OCI-LY1 (cell line): Measurements from ENCODE around the gene PPP2R5B.

Source experiments
- H2AFZ ChIP-seq: fragments of 200-600 bp; sonication (generic), shearing (Covaris generic); 2 replicates; pipeline ENCODE4 v1.6.0; 2014; ENCODE audit warnings: antibody characterized with exemption, mild to moderate bottlenecking, low read length
- H3F3A ChIP-seq: fragments of 200-600 bp; sonication (generic), shearing (Covaris generic); 2 replicates; pipeline ENCODE4 v1.6.0; 2014; ENCODE audit warnings: mild to moderate bottlenecking, antibody characterized with exemption, low read length, moderate library complexity; ENCODE audit not compliant: insufficient read depth
- H3K27ac ChIP-seq: fragments of 200-600 bp; sonication (generic); 2 replicates; pipeline ENCODE4 v1.5.1; 2014; ENCODE audit warnings: low read length, mixed run types, mild to moderate bottlenecking, low read depth; ENCODE audit not compliant: poor library complexity, severe bottlenecking
- H3K27me3 ChIP-seq: fragments of 200-600 bp; sonication (generic); 2 replicates; pipeline ENCODE4 v1.6.0; 2014; ENCODE audit warnings: antibody characterized with exemption, mild to moderate bottlenecking, low read length, moderate library complexity; ENCODE audit not compliant: insufficient read depth
- H3K36me3 ChIP-seq: fragments of 200-600 bp; sonication (generic); 2 replicates; pipeline ENCODE4 v1.6.1; 2014; ENCODE audit warnings: mild to moderate bottlenecking, antibody characterized with exemption, low read length, moderate library complexity, mixed read lengths; ENCODE audit not compliant: insufficient read depth
- H3K4me1 ChIP-seq: fragments of 200-600 bp; sonication (generic); 2 replicates; pipeline ENCODE4 v1.5.1; 2014; ENCODE audit warnings: mild to moderate bottlenecking, low read length, moderate library complexity; ENCODE audit not compliant: insufficient read depth, severe bottlenecking
- H3K4me2 ChIP-seq: fragments of 200-600 bp; sonication (generic), shearing (Covaris generic); 2 replicates; pipeline ENCODE4 v1.6.1; 2014; ENCODE audit warnings: low read length
- H3K4me3 ChIP-seq: fragments of 200-600 bp; sonication (generic); 2 replicates; pipeline ENCODE4 v1.5.1; 2014; ENCODE audit warnings: low read length, low read depth, mild to moderate bottlenecking, mixed read lengths; ENCODE audit not compliant: poor library complexity, severe bottlenecking
- H3K79me2 ChIP-seq: fragments of 200-600 bp; shearing (Covaris generic); 2 replicates; pipeline ENCODE4 v1.6.1; 2016; ENCODE audit warnings: mixed run types, low read length, mixed read lengths; ENCODE audit not compliant: insufficient read depth
- H3K9ac ChIP-seq: fragments of 200-600 bp; sonication (generic), shearing (Covaris generic); 2 replicates; pipeline ENCODE4 v1.6.1; 2014; ENCODE audit warnings: mild to moderate bottlenecking, low read length, mixed read lengths
- H3K9me2 ChIP-seq: fragments of 200-600 bp; sonication (generic), shearing (Covaris generic); 2 replicates; pipeline ENCODE4 v1.6.1; 2014; ENCODE audit warnings: low read depth, mild to moderate bottlenecking, low read length, mixed read lengths
- H3K9me3 ChIP-seq: fragments of 200-600 bp; shearing (Covaris generic); 2 replicates; pipeline ENCODE4 v1.6.1; 2014; ENCODE audit warnings: low read length, mixed read lengths
- H4K20me1 ChIP-seq: fragments of 200-600 bp; sonication (generic), shearing (Covaris generic); 2 replicates; pipeline ENCODE4 v1.6.0; 2016; ENCODE audit warnings: mild to moderate bottlenecking, low read length; ENCODE audit not compliant: insufficient read depth
- CTCF ChIP-seq: fragments of 200-600 bp; sonication (generic), shearing (Covaris generic); IDR thresholded peaks from 2 replicates; pipeline ENCODE4 v1.5.1; 2017; ENCODE audit warnings: mild to moderate bottlenecking, antibody characterized with exemption, low read length, moderate library complexity, mixed read lengths
- EZH2 ChIP-seq: fragments of 200-600 bp; sonication (generic), shearing (Covaris generic); IDR thresholded peaks from 2 replicates; pipeline ENCODE4 v1.8.0; 2017; ENCODE audit warnings: borderline replicate concordance, mixed run types, mild to moderate bottlenecking, antibody characterized with exemption, low read length, moderate library complexity, mixed read lengths

Gene PPP2R5B

DNA sequence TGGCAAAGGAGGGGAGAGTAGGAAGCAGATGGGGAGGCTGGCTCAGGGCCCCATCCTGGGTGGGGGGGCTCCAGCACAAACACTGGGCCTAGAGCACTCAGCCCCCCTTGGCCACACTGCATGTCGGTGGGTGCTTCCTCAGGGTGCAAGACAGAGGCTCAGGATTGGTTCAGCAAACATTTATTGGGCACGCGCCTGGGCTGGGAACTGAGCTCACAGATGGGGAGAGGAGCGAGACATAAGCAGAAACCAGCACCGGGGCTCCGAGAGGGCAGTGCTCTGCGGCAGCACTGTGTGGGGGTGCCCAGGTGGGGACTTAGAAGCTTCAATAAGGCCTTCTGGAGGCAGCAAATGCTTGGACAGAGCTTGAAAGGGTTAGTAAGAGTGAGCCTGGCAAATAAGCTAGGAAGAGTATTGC, 34.0 kb upstream of the PPP2R5B start:
- H3K9me3 ChIP-seq = no peaks in the 10 kb centered on the region
- no peaks in the 10 kb centered on the region for H4K20me1 ChIP-seq
- H3K4me3 ChIP-seq = no peak overlapping the region
- no peaks in the 10 kb centered on the region for H3F3A ChIP-seq
- H3K9me2 ChIP-seq = no peaks in the 10 kb centered on the region
- no peak overlapping the region for H3K4me2 ChIP-seq
- H3K27me3 ChIP-seq = no peaks in the 10 kb centered on the region
- H3K36me3 ChIP-seq = peaks cover 4% of the 10 kb centered on the region; the same call in 1 of the 2 replicates
- H3K79me2 ChIP-seq = no peaks in the 10 kb centered on the region
- no peak overlapping the region for H2AFZ ChIP-seq
- no peak for TF ChIP-seq EZH2
- no peak overlapping the region for H3K9ac ChIP-seq
- H3K27ac ChIP-seq = no peak overlapping the region
- H3K4me1 ChIP-seq = peaks cover 42% of the 10 kb centered on the region

DNA sequence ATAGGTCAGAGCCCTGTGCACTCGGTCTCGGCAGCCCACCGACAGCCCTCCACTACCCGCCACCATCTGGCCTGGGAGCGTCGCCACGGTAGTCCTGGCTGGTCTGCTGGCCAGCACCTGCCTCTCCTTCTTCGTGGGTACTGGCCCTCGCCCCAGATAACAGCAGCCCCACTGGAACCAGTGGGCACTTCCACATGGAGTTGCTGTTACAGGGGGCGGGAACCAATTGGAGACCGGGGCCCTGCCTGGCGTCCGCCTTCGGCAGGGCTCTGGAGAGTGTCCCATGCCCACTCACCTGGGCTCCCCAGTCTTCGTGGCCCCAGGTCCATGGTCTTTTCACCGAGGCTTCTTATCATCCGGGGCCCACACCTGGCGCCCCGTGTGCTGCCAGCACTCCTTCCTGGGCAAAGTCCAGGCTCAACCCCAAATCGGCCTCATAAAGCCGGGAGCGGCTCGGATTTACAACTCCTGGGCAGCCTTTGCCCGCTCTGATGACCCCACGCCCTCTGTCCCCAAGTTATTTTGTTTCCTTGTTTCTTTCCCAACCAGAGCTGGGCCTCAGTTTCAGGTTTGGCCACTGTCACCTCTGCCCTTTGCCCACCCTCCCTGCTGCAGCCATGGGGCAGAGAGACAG, 33.2 kb upstream of the PPP2R5B start:
- no peaks in the 10 kb centered on the region for H3K9me2 ChIP-seq
- no peak overlapping the region for H3K9ac ChIP-seq
- no peak overlapping the region for H2AFZ ChIP-seq
- no peak overlapping the region for H3K4me3 ChIP-seq
- H3K27me3 ChIP-seq = no peaks in the 10 kb centered on the region
- H3K4me1 ChIP-seq = peaks cover 35% of the 10 kb centered on the region
- H3K79me2 ChIP-seq = no peaks in the 10 kb centered on the region
- peaks cover 4% of the 10 kb centered on the region; the same call in 1 of the 2 replicates for H3K36me3 ChIP-seq
- TF ChIP-seq CTCF (no peak), EZH2 (no peak)
- no peak overlapping the region for H3K4me2 ChIP-seq
- H3F3A ChIP-seq = no peaks in the 10 kb centered on the region
- no peaks in the 10 kb centered on the region for H3K9me3 ChIP-seq
- no peaks in the 10 kb centered on the region for H4K20me1 ChIP-seq
- no peak overlapping the region for H3K27ac ChIP-seq

GRCh38 chr11:64891880-64892279, 32.6 kb upstream of the PPP2R5B start:
- H3K4me2 ChIP-seq = no peak overlapping the region

More at GRCh38 chr11:64891880-64892279, 32.6 kb upstream of the PPP2R5B start:
- Histone ChIP-seq H3K9me2 (no peaks in the 10 kb centered on the region), H3K9ac (no peak overlapping the region), H3K4me1 (peaks cover 34% of the 10 kb centered on the region), H3K36me3 (peaks cover 4% of the 10 kb centered on the region; the same call in 1 of the 2 replicates), H4K20me1 (no peaks in the 10 kb centered on the region), H3K79me2 (no peaks in the 10 kb centered on the region), H3K9me3 (no peaks in the 10 kb centered on the region), H3K27ac (no peak overlapping the region), H3K27me3 (no peaks in the 10 kb centered on the region), H3K4me3 (no peak overlapping the region), H3F3A (no peaks in the 10 kb centered on the region), H2AFZ (no peak overlapping the region)
- TF ChIP-seq EZH2 (no peak), CTCF (no peak)
